ENCODE results near the gene LCORL.

DNA sequence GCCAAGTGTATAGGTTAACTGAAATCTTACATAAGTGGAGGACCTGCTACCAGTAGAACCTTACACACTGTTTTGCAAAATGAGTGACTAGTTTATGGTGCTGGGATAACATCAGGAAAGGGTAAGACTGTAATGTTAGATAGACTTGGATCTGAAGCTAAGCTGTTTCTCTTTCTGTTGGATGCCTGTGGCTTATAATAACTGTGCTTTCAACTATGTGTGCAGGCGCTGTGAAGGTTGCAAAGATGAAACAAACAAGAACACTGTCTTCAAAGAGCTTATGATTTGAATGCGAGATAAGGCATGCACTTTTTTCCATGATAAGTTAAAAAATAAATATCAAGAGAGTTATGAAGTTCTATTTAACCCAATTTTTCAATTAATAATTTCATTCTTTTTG is 34.5 kb upstream of the LCORL start:
- TF ChIP-seq MAX (IDR thresholded peaks at IDR 0.05) (no peak), CTCF (IDR thresholded peaks at IDR 0.05 in 2 of 3, conservative IDR thresholded peaks at IDR 0.05 in 1 of 3; ENCODE audit: borderline replicate concordance in 1 of 3, insufficient read depth in 1 of 3, low read depth in 2 of 3, low read length in 2 of 3) (no peak), SIN3A (IDR thresholded peaks at IDR 0.05; ENCODE audit: low read depth) (no peak), ELF1 (IDR thresholded peaks at IDR 0.05; ENCODE audit: borderline replicate concordance, low read depth) (no peak), POLR2A (IDR thresholded peaks at IDR 0.05; ENCODE audit: borderline replicate concordance, extremely low read depth, insufficient read depth, insufficient read length) (no peak), EZH2phosphoT487 (IDR thresholded peaks at IDR 0.05; ENCODE audit: borderline replicate concordance) (no peak)

All from HCT116 (cell line).